GM12878 (cell line): Measurements from ENCODE around the gene REL. TPM values are rescaled to one million over a fixed set of nuclear protein-coding genes. Genes with fewer than 3 reads are reported as not detected.

Experiments used
- CBX5 ChIP-seq: sonication (generic); IDR thresholded peaks from 2 replicates; pipeline ENCODE4 v1.6.1; 2016; ENCODE audit warnings: low read depth, moderate library complexity, mild to moderate bottlenecking, inconsistent platforms
- CREB1 ChIP-seq: IDR thresholded peaks from 2 replicates; pipeline ENCODE4 v1.6.1; 2012; ENCODE audit warnings: low read depth, mild to moderate bottlenecking, inconsistent platforms
- CTCF ChIP-seq, 3 experiments: IDR thresholded peaks in 2 of 3; conservative IDR thresholded peaks in 1 of 3; 2 replicates each; pipeline ENCODE4 v1.5.1; 2011; ENCODE audit warnings: low read depth in 3 of 3, low read length in 3 of 3, mild to moderate bottlenecking in 3 of 3, control low read depth in 2 of 3, moderate library complexity in 2 of 3, inconsistent platforms in 1 of 3, mixed read lengths in 1 of 3; ENCODE audit not compliant: control insufficient read depth in 2 of 3, insufficient read depth in 1 of 3; ENCODE audit errors: extremely low read depth in 1 of 3
- GABPA ChIP-seq: IDR thresholded peaks from 2 replicates; pipeline ENCODE4 v1.6.1; 2014; ENCODE audit warnings: antibody characterized with exemption, low read depth, mild to moderate bottlenecking, inconsistent platforms
- IRF5 ChIP-seq: fragments of 450-650 bp; IDR thresholded peaks from 2 replicates; pipeline ENCODE4 v1.6.1; 2017; ENCODE audit warnings: borderline replicate concordance
- MTA2 ChIP-seq: fragments of 450-650 bp; IDR thresholded peaks from 2 replicates; pipeline ENCODE4 v1.6.1; 2016; ENCODE audit warnings: low read depth, mild to moderate bottlenecking, moderate library complexity
- NFIC ChIP-seq: IDR thresholded peaks from 2 replicates; pipeline ENCODE4 v1.6.1; 2012; ENCODE audit warnings: low read depth, mild to moderate bottlenecking, inconsistent platforms, low read length, moderate library complexity
- NR2F1 ChIP-seq: fragments of 450-650 bp; conservative IDR thresholded peaks from 2 replicates; pipeline ENCODE4 v1.6.1; 2017; ENCODE audit warnings: mild to moderate bottlenecking
- PRDM15 ChIP-seq: fragments of 450-650 bp; formaldehyde crosslinking; IDR thresholded peaks from 2 replicates; pipeline ENCODE4 v1.4.0; 2020; ENCODE audit warnings: mild to moderate bottlenecking, moderate library complexity
- SP1 ChIP-seq: IDR thresholded peaks from one replicate; pipeline ENCODE4 v1.6.1; 2011; ENCODE audit warnings: low read depth, low read length
- SREBF2 ChIP-seq: IDR thresholded peaks from 2 replicates; pipeline ENCODE4 v1.6.1; 2012; ENCODE audit warnings: mild to moderate bottlenecking, low read length
- TARDBP ChIP-seq: IDR thresholded peaks from 2 replicates; pipeline ENCODE4 v1.6.1; 2016; ENCODE audit warnings: borderline replicate concordance
- TCF3 ChIP-seq: IDR thresholded peaks from 2 replicates; pipeline ENCODE4 v1.6.1; 2012; ENCODE audit warnings: low read depth, mild to moderate bottlenecking, low read length, borderline replicate concordance; ENCODE audit not compliant: insufficient read depth
- USF2 ChIP-seq: IDR thresholded peaks from 2 replicates; pipeline ENCODE4 v1.6.1; 2011; ENCODE audit warnings: low read depth, low read length, improper control_type of control experiment, borderline replicate concordance
- WRNIP1 ChIP-seq: IDR thresholded peaks from 2 replicates; pipeline ENCODE4 v1.6.1; 2011; ENCODE audit warnings: low read depth, low read length, improper control_type of control experiment, borderline replicate concordance
- YBX1 ChIP-seq: fragments of 450-650 bp; IDR thresholded peaks from 2 replicates; pipeline ENCODE4 v1.6.1; 2016; ENCODE audit warnings: antibody characterized with exemption
- ZNF592 ChIP-seq: fragments of 450-650 bp; IDR thresholded peaks from 2 replicates; pipeline ENCODE4 v1.6.1; 2017; ENCODE audit warnings: mild to moderate bottlenecking, moderate library complexity
- polyA plus RNA-seq, 11 experiments: library from polyadenylated mRNA; depleted of rRNA in 4 of 11; unstranded in 6 of 11; stranded (reverse) in 5 of 11; fragments of >200 nt; fragmentation: Nextera tagmentation in 4 of 11; fragmentation: Illumina TruSeq in 1 of 11; extraction: Ambion mirVana in 4 of 11; extraction: Trizol in 1 of 11; gene quantifications; 1 replicate in 1 of 11; 2 replicates in 10 of 11; pipeline versions ENCODE4 v1.2.1 to v1.2.3, GENCODE V29; 2011 to 2016; ENCODE audit warnings: inconsistent platforms in 2 of 11, missing spikeins in 2 of 11, low read depth in 1 of 11
- total RNA-seq, 4 experiments: library from RNA; depleted of rRNA in 3 of 4; stranded (reverse); fragments of >200 nt in 3 of 4; fragmentation: Illumina TruSeq in 1 of 4; extraction: Trizol in 1 of 4; gene quantifications; 2 replicates each; pipeline versions ENCODE4 v1.2.1 to v1.2.3, GENCODE V29; 2013 to 2021

The REL gene
- total and polyA plus RNA-seq, 10 of the 15 experiments (the other 5 are each of a cell fraction or from before 2014, with no cell fraction given) = 6.3 to 52.4 (median 26.6) TPM

- peak; percentile 73; the same call in 1 of the 2 replicates for TF ChIP-seq CREB1
- no peak for TF ChIP-seq ZNF592
- 0 out of 2 replicates have a peak, but pooled peaks have one; percentile 44 for TF ChIP-seq TCF3
- TF ChIP-seq IRF5 = no peak
- no peak for TF ChIP-seq WRNIP1
- TF ChIP-seq SP1 = no peak
- no peak for TF ChIP-seq TARDBP
- no peak for TF ChIP-seq YBX1
- no peak for TF ChIP-seq SREBF2
- no peak for TF ChIP-seq NR2F1
- TF ChIP-seq PRDM15 (CRISPR knock-in tag) = no peak
- TF ChIP-seq CBX5 = 0 out of 2 replicates have a peak, but pooled peaks have one; percentile 37
- TF ChIP-seq USF2 = no peak
- no peak for TF ChIP-seq GABPA
- TF ChIP-seq NFIC = peak; percentile 87
- no peak for TF ChIP-seq CTCF (IDR thresholded peaks at IDR 0.05 in 2 of 3, conservative IDR thresholded peaks at IDR 0.05 in 1 of 3; ENCODE audit: control insufficient read depth in 2 of 3, extremely low read depth in 1 of 3, insufficient read depth in 1 of 3, low read depth in 3 of 3, low read length in 3 of 3)
- peak; percentile 70 for TF ChIP-seq MTA2
These were observed 18.0 kb downstream of the REL start (continued) for GRCh38 chr2:60899230-60899891.
